Measurements from ENCODE around the gene NKPD1.

Gene NKPD1

DNA sequence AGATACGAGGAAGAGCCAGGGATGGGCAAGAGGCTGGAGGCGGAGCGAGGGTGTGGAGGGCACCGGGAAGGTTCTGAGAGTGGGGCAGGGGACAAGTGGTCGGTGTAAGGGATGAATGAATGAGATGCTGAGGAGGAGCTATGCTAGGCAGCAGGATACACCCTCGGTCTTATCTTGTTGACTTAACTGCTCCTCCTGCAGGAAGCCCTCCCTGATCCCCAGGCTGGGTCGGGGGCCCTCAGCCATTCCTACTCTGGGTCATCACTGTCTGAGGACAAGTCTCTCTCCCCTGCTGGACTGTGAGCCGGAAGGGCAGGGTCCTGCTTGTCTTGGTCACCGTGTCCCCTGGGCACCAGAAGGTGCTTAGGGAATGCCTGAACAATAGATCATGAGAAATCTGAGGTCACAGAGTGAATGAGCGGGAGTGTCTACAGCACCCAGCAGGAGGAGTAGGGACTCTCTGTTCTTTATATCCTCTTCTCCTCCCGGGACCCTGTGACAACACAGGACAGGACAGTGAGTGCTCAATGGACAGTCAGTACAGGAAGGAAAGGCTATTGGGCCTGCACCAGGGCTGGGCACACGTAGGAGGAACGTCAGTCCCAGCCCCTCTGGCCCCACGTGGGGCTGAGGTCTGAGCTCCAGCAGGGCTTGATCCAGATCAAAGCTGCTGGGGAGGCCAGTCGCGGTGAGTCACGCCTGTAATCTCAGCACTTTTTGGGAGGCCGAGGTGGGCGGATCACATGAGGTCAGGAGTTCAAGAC is 6.5 kb downstream of the NKPD1 start:
- DNase-seq, result no peak

DNA sequence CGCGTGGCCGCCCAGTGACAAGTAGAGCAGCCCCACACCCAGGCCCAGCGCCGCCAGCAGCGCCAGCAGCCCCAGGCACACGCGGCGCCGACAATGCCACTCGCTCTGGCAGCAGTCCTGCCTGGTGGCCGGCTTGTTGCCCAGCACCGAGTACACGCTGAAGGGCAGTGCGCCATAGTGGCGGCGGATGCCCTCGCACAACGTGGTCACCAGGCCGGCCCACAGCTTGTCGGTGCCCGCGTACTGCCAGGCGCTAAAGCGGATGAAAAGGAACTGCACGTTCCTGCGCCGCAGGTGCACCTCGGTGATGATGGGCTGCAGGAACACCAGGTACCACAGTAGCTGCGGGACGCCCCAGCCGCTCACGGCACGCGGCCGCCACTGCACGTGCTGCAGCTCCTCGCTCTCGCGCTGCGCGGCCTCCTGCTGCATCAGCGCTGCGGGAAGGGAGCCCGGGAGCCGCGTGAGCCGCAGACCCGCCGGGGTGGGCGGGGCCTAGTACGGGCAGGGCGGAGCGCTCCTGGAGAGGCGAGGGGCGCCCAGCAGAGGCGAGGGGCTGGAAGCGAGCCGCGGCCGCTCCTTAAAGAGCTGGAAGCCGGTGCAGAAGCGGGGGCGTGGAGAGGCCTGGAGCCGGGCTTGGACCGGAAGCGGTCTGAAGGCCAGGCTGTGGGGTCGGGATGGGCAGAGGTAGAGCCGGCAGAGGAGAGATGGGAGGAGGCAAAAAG is 7.3 kb downstream of the NKPD1 start:
- peak; percentile 31 for DNase-seq

DNA sequence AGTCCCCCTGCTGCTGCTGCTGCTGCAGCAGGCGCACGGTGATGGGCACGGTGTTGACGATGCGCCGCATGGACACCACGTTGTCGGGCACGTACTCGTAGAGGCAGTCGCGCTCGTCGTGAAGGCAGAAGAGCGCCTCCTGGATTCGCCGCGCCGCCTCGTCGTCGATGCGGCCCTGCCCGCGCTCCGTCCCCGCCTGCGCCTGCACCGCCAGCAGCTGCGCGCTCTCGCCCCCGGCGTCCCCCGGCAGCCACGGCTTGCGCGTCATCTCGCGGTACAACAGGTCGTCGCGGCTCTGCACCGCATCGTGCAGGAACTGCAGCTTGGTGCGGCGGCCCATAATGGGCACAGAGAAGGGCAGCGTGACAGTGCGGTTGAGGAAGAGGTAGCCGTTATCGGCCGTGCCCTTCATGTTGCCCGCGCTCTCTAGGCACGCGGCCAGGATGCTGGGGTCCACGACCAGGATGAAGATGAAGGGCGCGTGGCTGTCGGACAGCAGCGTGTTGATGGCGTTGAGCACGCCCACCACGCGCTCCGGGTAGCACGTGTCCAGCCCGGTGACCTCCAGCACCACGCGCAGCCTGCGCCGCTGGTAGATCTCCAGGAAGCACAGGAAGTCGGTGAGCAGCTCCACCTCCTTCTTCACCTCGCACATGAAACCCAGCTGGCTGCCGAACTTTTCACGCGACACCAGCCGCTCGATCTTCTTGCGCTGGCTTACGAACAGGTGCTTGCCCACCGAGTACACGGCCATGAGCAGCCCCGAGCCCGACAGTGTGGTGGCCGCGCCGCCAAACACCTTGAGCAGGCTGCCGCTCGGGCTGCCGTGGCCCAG is 8.1 kb downstream of the NKPD1 start:
- peak; percentile 54 for DNase-seq

DNA sequence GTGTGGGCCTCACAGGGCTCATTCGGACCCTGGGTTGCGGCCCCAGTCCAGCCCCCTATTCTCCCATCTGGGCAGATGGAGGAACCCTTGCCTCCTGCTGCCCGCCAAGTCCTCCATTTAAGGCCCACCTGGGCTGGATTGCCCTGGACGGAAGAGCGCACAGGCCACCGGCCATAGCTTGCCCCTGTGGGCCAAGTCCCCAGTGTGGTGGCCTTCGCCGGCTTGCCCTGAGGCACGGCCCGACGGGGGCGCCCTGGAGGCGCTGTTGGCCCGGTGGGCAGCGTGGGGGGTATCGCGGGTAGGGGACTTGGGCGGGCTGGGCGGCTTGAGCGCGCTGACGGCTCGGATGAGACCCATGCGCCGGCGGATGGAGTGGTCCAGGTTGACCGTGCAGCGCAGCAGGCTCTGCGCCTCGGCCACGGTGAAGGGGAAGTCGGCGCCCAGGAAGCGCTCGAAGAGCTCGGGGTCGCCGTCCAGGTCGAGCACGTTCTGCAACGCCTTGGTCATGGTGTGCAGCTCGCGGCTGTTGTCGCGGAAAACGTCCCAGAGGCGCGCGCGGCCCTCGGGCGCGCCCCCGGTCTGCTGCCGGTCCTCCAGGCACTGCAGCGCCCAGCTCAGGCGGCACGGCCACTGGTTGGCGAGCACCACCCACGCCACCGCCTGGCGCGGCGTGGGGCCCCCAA is 8.8 kb downstream of the NKPD1 start:
- no peak for DNase-seq

DNA sequence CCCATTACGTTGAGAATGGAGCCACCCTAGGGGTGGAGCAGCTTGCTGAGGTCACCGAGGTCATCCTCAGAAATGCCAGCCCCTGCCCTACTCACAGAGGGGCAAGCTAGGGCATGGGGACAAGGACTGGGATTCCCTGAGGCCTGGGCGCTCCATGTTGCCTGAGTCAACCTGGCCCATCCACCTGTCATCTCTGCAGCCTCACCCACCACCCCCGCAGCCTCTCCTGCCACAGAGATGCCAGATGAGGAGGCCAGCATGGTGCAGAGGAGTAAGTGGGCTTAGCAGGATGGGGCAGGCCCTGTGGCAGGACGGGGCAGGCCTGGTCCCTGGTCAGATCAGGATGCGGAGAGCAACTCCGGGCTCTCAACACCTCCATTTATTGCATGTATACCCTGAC is 9.5 kb downstream of the NKPD1 start:
- DNase-seq, result no peak

DNA sequence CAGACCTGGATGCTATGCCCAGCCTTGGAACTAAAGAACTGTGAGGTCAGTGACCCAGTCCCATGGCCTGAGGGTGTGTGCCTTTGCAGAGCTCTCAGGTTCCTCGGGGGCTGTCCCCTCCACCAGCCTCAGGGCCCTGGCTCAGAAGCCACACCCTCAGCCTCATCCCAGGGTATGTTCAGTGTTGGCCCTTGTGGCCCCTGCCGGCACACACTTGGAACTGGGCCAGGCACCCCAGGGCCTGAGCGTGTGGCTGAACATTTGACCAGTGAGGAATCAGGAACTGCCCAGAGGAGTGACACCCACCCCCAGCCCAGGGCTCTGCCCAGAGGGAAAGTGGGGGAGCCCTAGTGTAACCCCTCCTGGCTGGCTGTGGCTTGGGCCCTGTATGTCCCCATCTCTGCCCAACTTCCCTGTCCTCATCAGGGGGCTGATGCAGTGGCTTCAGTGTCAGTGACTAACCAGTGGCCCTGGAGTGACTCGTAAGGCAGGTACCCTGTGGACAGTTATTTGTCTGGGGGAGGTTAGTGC is 10.0 kb downstream of the NKPD1 start:
- DNase-seq, result no peak

DNA sequence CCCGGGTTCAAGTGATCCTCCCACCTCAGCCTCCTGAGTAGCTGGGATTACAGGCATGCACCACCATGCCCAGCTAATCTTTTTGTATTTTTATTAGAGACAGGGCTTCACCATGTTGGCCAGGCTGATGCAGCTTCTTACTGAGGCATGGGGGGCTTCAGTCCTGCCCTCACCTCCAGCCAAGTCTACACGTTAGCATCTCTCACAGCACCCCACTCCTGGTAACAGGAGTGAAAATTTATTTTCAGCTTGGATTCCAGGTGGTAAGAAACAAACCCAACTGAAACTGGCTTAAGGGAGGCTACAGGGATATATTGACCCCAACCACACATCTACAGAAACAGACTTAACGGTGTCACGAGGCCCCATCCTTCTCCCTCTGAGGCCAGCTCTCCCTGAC is 10.6 kb downstream of the NKPD1 start:
- no peak for DNase-seq

DNA sequence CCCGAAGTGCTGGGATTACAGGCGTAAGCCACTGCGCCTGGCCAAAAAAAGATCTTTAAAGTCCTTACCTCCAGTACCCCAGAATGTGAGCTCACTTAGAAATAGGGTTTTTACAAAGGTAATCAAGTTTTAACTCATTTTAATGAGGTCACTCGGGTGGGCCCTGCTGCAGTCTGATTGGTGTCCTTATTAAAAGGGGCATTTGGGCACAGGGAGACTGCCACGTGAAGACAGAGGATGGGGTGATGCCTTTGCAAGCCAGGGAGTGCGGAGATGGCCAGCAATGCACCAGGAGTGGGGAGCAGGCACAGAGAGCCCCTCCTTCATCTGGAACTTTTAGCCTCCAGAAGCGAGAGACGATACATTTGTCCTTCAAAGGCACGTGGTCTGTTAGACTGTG is 11.7 kb downstream of the NKPD1 start:
- DNase-seq, result no peak

DNA sequence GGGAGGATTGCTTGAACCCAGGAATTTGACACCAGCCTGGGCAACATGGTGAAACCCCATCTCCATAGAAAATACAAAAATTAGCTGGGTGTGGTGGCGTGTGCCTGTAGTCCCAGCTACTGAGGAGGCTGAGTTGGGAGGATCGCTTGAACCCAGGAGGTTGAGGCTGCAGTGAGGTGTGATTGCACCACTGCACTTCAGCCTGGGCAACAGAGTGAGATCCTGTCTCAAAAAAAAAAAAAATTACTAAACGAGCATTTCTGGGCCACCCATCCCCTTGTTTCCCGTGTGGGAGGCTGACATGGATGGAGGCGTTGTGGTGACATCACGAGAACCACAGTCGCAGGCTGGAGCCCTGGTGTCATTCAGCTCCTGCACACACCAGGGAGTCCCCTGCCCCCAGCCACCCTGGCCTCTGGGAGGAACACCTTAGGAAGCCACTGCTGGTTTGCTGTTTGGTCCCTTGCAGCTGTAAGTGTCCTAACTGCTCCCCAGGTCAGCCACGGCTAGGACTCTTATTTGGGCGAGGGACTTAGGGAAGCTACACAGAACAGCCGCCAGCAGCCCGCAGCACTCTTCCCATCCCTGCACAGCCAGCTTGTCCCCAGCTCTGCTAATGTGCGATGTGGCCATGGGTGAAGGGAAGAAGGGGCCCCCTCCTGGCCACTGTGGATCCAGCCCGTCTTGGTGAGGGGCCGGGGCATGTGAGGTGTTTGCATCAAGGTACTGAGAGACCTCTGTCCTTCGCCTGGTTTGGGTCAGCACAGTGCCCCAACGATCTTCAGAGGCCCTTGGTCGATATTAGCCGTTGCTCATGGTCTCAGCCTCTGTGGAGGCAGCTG is 12.7 kb downstream of the NKPD1 start:
- no peak for DNase-seq

DNA sequence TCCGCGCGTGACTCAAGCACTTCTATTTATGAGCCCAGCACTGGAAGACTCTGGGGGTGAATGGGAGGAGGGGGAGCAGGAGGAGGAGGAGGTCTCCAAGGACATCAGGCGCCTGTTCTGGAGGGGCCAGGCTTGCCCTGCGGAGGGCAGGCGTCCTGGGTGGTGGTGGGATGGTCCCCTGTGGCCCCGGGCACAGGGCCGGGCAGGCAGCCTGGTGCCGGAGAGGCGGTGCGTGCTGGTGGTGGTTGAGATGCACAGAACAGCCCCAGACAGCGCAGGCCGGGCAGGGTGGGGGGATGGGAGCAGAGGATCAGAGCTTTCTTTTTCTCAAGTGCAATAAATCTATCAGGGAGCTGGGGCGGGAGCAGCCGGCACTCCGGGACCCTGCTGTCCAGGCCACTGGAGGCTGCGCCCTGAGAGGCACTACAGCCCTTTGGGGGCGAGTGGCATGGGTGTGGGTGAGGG is 14.0 kb downstream of the NKPD1 start:
- DNase-seq, result no peak

DNA sequence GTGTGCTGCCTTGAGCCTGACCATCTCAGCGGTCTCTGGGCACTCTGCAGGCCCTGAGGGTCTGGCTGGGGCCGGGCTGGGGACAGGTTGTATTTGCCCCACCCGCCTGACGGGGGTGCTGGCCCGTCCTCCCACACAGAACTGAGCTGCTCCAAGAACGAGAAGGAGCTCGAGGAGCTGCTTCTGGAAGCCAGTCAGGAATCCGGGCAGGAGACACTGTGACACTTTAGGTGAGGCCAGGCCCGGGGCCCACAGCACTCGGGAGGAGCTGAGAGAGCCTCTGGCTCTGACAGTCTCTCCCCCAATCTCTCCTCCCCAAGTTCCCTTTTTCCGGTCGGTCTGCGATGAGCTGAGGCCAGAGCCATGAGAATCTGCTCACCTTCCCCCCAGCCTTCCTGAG is 14.5 kb downstream of the NKPD1 start:
- no peak for DNase-seq

DNA sequence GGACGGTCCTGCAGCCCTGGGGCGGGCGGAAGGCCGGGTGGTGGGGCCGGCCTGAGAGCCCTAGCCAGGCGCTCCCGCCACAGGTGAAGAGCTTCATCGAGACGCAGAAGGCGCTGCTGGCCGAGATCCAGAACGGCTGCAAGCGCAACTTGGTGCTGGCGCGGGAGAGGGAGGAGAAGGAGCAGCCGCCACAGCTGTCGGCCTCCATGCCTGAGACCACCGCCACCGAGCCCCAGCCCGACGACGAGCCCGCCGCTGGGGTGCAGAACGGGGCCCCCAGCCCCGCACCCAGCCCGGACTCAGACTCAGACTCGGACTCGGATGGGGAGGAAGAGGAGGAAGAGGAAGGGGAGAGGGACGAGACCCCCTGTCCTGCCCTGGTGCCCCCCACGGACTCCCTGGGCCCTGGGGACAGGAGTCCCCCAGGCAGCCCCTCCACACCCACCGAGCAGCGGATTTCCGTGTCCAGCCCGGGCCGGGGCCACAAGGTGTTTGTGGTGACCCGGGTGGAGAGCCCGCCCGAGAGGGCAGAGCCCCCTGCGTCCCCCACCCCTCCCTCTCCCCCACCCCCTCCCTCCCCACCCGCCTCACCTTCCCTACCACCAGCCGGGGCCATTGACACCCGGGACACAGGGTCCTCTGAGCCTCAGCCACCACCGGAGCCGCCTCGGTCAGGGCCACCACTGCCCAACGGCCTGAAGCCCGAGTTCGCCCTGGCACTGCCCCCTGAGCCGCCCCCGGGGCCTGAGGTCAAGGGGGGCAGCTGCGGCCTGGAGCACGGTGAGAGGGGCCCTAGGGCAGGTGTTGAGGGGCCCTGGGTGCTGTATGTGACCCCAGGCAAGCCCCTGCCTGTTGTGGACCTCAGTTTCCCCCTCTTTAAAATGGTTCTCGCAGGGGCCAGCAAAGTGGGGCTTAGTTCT is 15.3 kb downstream of the NKPD1 start:
- no peak for DNase-seq

DNA sequence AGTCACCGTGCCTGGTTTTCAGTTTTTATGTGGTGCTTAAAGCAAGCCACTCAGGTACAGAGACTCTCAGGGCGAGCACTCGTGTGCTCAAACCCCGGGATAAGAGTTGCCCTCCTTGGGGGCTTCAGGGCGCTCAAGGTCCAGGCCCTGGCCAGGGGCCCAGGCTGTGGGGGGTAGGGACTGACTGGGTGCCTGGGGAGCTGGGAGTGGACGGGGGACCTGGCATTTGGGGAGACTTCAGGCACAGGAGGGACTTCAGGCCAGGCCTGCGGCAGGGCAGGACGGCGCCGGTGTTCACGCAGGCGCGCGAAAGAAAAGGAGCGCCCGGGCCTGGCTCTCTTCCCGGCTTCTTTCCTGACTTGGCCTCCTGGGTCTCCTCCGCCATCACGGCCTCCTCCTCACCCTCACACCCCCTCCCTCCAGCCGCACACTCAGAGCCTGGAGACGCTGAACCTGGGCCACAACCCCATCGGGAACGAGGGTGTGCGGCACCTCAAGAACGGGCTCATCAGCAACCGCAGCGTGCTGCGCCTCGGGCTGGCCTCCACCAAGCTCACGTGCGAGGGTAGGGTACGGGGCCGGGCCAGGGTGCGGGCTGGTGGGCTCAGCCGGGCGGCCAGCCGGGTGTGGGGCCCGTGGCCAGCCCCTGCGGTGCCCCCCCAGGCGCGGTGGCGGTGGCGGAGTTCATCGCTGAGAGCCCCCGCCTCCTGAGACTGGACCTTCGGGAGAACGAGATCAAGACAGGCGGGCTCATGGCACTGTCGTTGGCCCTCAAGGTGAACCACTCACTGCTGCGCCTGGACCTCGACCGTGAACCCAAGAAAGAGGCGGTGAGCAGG is 16.1 kb downstream of the NKPD1 start:
- no peak for DNase-seq

DNA sequence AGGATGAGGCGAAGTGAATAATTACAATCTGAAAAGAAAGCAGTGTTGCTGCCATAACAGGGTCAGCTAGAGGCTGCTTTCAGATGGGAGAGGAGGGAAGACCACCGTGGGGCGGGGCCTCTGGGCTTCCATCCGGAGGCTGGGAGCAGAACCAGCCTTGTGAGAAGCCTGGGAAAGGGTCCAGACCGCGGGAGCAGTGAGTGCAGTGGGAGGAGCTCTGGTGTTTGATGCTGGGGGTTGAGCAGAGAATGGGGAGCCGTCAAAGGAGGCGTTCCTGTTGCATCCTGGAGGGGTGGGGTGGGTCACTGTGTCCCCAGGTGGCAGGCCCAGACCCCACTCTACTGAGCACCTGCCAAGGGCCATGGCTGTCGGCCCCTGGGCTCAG is 18.1 kb downstream of the NKPD1 start:
- no peak for DNase-seq

DNA sequence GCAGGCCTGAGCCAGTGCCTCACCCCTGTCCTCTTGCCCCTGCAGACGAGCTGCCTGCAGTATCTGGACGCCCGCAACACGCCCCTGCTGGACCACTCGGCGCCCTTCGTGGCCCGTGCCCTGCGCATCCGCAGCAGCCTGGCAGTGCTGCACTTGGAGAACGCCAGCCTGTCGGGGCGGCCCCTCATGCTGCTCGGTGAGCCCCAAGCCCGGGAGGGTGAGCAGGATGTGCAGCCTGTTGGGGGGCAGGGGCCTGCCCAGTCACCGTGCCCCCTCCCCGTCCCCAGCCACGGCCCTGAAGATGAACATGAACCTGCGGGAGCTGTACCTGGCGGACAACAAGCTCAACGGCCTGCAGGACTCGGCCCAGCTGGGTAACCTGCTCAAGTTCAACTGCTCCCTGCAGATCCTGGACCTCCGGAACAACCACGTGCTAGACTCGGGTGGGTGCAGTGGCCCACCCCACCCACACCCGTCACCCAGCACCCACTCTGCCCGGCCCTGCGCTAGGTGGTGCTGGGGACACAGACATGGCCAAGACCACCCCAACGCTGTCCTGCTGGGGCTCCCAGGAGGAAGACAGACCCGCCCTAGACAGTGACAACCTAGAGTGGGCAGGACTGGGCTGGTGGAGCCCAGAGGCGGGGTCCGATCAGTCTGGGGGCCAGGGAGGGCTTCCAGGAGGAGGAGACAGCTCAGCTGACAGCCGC is 18.6 kb downstream of the NKPD1 start:
- DNase-seq, result no peak

DNA sequence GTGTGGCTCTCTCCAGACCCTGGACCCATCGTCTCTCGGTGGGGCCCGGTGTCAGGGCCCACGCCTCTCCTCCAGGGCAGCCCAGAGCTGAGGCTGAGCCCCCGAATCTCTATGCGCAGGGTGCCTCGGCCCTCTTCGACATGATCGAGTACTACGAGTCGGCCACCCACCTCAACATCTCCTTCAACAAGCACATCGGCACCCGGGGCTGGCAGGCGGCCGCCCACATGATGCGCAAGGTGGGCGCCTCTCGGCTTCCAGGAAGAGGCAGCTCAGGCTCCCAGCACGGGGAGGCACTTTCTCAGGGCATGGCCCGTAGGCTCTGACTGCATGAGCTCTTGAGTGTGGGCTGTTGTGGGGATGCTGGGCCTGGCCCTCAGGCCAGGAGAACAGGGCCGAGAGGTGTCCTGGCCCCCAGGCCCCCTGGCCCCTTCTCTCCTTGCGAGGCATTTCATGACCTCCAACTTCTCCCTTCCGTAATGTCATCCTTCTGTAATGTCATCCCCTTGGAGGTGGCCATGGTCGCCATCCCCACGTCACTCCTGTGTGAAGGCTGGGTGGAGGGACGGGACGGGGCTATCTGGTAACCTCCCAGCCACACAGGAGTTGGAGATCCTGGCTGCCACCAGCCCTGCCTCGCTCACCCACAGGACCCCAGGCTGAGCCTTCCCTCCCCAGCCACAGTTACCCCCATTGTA is 19.4 kb downstream of the NKPD1 start:
- DNase-seq, result no peak

DNA sequence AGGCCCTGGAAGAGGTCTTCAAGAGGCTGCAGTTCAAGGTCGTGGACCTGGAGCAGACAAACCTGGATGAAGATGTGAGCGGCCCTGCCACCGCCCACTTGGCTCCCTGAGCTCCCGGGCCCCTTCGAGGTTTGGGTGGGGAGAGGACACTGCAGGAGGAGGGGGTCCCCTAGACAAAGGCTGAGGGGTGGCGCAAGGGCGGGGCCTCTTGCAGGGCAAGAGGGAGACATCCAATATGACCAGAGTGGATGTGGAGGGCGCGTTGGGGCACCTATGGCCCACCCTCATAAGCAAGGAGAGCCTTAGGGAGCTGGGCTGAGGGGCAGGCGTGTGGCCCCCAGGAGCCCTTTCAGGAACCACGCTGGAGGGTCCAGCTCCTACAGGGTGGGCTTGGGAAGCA is 20.2 kb downstream of the NKPD1 start:
- no peak for DNase-seq

DNA sequence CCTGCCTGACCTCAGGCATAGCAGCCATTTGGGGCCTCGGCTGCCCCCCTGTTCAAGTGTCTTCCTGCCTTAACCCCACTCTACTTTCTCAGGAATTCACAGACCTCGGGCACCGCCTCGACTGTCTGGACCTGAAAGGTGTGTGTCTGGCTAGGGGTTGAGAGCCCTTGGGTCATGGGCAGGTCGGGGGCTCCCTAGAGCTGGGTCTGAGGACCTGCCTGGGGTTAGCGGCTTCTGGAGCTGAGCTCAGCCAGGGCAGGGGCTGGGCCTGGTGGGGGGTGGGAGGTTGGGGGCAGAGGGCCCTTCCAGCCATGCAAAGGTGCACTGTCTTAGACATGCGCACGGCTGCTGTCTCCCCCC is 20.7 kb downstream of the NKPD1 start:
- DNase-seq, result no peak

Measured in central memory CD4-positive, alpha-beta T cell (primary cell).